ENCODE results near the gene LIPJ. TPM values are rescaled to one million over a fixed set of nuclear protein-coding genes. Genes with fewer than 3 reads are reported as not detected.

Gene LIPJ
- total and polyA plus RNA-seq, 2 donors (not counting 1 experiment from before 2014, with no cell fraction given), result under 0.01 TPM; not detected in 1

GRCh38 chr10:88557256-88557655 lies 29.3 kb upstream of the LIPJ start:
- Histone ChIP-seq H3K27me3 (ENCODE audit: control insufficient read depth, insufficient read depth, low read length) (no peaks in the 10 kb centered on the region), H3K4me3 (replicated peaks in 1 of 4; ENCODE audit: control extremely low read depth in 1 of 4, insufficient read depth in 1 of 4, low read depth in 3 of 4, low read length in 4 of 4) (no peak overlapping the region), H2AFZ (ENCODE audit: low read length) (no peak overlapping the region), H3K36me3 (ENCODE audit: control insufficient read depth, insufficient read depth, low read length) (no peaks in the 10 kb centered on the region), H3K4me2 (ENCODE audit: extremely low read depth, insufficient read depth, low read length) (peak overlapping the region; percentile 70), H4K20me1 (ENCODE audit: control insufficient read depth, extremely low read depth, insufficient read depth, low read length) (no peaks in the 10 kb centered on the region), H3K4me1 (ENCODE audit: control insufficient read depth, extremely low read depth, insufficient read depth, low read length) (peaks cover 2% of the 10 kb centered on the region), H3K27ac (ENCODE audit: insufficient read depth, low read length) (no peak overlapping the region), H3K9ac (ENCODE audit: insufficient read depth, low read length) (no peak overlapping the region), H3K79me2 (ENCODE audit: control insufficient read depth, insufficient read depth, low read length) (no peaks in the 10 kb centered on the region), H3K9me3 (ENCODE audit: control insufficient read depth, insufficient read depth, low read depth, low read length) (no peaks in the 10 kb centered on the region)
- peak; percentile 36 to 46 for DNase-seq (ENCODE audit: low read depth in 2 of 2)
- TF ChIP-seq CTCF (conservative IDR thresholded peaks at IDR 0.05 in 1 of 2, IDR thresholded peaks at IDR 0.05 in 1 of 2; ENCODE audit: low read depth in 1 of 2, low read length in 2 of 2) (no peak), EZH2 (IDR thresholded peaks at IDR 0.05; ENCODE audit: low read length, missing control alignments) (no peak)

GRCh38 chr10:88557658-88558057 lies 28.9 kb upstream of the LIPJ start:
- TF ChIP-seq CTCF (conservative IDR thresholded peaks at IDR 0.05 in 1 of 2, IDR thresholded peaks at IDR 0.05 in 1 of 2; ENCODE audit: low read depth in 1 of 2, low read length in 2 of 2), result no peak
- no peak for TF ChIP-seq EZH2 (IDR thresholded peaks at IDR 0.05; ENCODE audit: low read length, missing control alignments)
- H3K4me1 ChIP-seq (ENCODE audit: control insufficient read depth, extremely low read depth, insufficient read depth, low read length), result peaks cover 2% of the 10 kb centered on the region
- no peak overlapping the region for H3K9ac ChIP-seq (ENCODE audit: insufficient read depth, low read length)
- no peaks in the 10 kb centered on the region for H3K79me2 ChIP-seq (ENCODE audit: control insufficient read depth, insufficient read depth, low read length)
- H3K4me3 ChIP-seq (replicated peaks in 1 of 4; ENCODE audit: control extremely low read depth in 1 of 4, insufficient read depth in 1 of 4, low read depth in 3 of 4, low read length in 4 of 4), result no peak overlapping the region
- no peaks in the 10 kb centered on the region for H3K36me3 ChIP-seq (ENCODE audit: control insufficient read depth, insufficient read depth, low read length)
- H3K27me3 ChIP-seq (ENCODE audit: control insufficient read depth, insufficient read depth, low read length), result no peaks in the 10 kb centered on the region
- no peaks in the 10 kb centered on the region for H4K20me1 ChIP-seq (ENCODE audit: control insufficient read depth, extremely low read depth, insufficient read depth, low read length)
- H2AFZ ChIP-seq (ENCODE audit: low read length), result no peak overlapping the region
- DNase-seq (ENCODE audit: low read depth in 2 of 2), result peak; percentile 78 to 87
- no peak overlapping the region for H3K27ac ChIP-seq (ENCODE audit: insufficient read depth, low read length)
- peak overlapping the region; percentile 70 for H3K4me2 ChIP-seq (ENCODE audit: extremely low read depth, insufficient read depth, low read length)
- H3K9me3 ChIP-seq (ENCODE audit: control insufficient read depth, insufficient read depth, low read depth, low read length), result no peaks in the 10 kb centered on the region

GRCh38 chr10:88562152-88562551 lies 24.4 kb upstream of the LIPJ start:
- H3K4me2 ChIP-seq (ENCODE audit: extremely low read depth, insufficient read depth, low read length), result no peak overlapping the region
- H2AFZ ChIP-seq (ENCODE audit: low read length), result no peak overlapping the region
- H3K4me1 ChIP-seq (ENCODE audit: control insufficient read depth, extremely low read depth, insufficient read depth, low read length), result peaks cover 2% of the 10 kb centered on the region
- H3K27ac ChIP-seq (ENCODE audit: insufficient read depth, low read length), result no peak overlapping the region
- H3K4me3 ChIP-seq (replicated peaks in 1 of 4; ENCODE audit: control extremely low read depth in 1 of 4, insufficient read depth in 1 of 4, low read depth in 3 of 4, low read length in 4 of 4), result no peak overlapping the region
- H3K27me3 ChIP-seq (ENCODE audit: control insufficient read depth, insufficient read depth, low read length), result no peaks in the 10 kb centered on the region
- DNase-seq (ENCODE audit: low read depth in 2 of 2), result no peak
- no peak overlapping the region for H3K9ac ChIP-seq (ENCODE audit: insufficient read depth, low read length)
- H3K79me2 ChIP-seq (ENCODE audit: control insufficient read depth, insufficient read depth, low read length), result no peaks in the 10 kb centered on the region
- H3K9me3 ChIP-seq (ENCODE audit: control insufficient read depth, insufficient read depth, low read depth, low read length), result no peaks in the 10 kb centered on the region
- no peaks in the 10 kb centered on the region for H3K36me3 ChIP-seq (ENCODE audit: control insufficient read depth, insufficient read depth, low read length)
- H4K20me1 ChIP-seq (ENCODE audit: control insufficient read depth, extremely low read depth, insufficient read depth, low read length), result no peaks in the 10 kb centered on the region
- TF ChIP-seq EZH2 (IDR thresholded peaks at IDR 0.05; ENCODE audit: low read length, missing control alignments), result no peak
